ENCODE data around the gene CARM1.

CARM1 gene

DNA sequence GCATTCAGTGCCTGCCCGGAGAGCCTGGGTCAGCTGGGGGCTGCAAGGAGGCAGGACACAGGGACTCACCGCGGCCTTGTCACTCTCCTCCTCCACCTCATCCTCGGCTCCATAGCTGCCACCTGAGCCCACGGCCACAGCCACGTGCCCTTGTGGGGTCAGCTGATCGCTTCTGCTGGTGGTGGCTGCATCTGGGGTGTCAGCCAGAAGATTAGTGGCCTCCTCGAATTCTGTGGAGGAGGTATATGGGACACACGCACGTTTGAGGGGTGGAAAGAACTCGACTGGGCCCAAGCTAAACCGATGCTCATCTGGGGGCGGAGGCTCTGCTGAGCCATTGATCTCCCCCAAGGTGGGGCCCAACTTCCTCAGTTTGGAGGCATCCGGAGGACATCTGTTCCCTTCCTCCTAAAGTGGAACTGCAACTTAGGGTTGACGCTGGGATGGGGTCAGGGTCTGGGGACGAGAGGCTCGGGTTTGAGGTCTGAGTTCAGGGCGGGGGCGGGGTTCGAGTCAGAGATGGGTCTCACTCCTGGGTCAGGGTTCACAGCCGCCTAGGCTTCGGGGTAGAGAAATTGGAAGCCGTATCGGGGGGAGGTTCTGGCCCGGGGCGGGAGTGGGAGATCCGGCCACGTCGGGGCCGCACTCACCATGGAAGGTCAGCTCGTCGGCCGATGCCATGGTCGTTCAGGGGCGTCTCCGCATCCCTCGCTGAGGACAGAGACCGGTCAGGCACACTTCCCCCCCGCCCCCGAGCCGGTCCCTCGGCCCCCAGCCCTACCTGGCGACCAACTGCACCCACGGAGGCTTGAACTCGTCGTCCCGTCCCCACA is 56.6 kb downstream of the CARM1 start:
- DNase-seq (ENCODE audit: low spot score) (no peak), ATAC-seq (ENCODE audit: low read depth) (peak; percentile 17)
- Histone ChIP-seq H3K36me3 (ENCODE audit: low read depth) (peaks cover 19% of the 10 kb centered on the region), H3K4me3 (ENCODE audit: severe bottlenecking) (peak overlapping the region; percentile 64), H3K27ac (ENCODE audit: poor library complexity, severe bottlenecking) (peak overlapping the region; percentile 41), H3K4me1 (ENCODE audit: insufficient read depth, poor library complexity, severe bottlenecking) (peaks cover 3% of the 10 kb centered on the region), H3K9me3 (ENCODE audit: severe bottlenecking) (no peaks in the 10 kb centered on the region), H3K27me3 (ENCODE audit: insufficient read depth, poor library complexity, severe bottlenecking) (no peaks in the 10 kb centered on the region)
- TF ChIP-seq, protein P1, sequence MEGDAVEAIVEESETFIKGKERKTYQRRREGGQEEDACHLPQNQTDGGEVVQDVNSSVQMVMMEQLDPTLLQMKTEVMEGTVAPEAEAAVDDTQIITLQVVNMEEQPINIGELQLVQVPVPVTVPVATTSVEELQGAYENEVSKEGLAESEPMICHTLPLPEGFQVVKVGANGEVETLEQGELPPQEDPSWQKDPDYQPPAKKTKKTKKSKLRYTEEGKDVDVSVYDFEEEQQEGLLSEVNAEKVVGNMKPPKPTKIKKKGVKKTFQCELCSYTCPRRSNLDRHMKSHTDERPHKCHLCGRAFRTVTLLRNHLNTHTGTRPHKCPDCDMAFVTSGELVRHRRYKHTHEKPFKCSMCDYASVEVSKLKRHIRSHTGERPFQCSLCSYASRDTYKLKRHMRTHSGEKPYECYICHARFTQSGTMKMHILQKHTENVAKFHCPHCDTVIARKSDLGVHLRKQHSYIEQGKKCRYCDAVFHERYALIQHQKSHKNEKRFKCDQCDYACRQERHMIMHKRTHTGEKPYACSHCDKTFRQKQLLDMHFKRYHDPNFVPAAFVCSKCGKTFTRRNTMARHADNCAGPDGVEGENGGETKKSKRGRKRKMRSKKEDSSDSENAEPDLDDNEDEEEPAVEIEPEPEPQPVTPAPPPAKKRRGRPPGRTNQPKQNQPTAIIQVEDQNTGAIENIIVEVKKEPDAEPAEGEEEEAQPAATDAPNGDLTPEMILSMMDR (IDR thresholded peaks at IDR 0.05; ENCODE audit: poor library complexity, severe bottlenecking) = no peak

DNA sequence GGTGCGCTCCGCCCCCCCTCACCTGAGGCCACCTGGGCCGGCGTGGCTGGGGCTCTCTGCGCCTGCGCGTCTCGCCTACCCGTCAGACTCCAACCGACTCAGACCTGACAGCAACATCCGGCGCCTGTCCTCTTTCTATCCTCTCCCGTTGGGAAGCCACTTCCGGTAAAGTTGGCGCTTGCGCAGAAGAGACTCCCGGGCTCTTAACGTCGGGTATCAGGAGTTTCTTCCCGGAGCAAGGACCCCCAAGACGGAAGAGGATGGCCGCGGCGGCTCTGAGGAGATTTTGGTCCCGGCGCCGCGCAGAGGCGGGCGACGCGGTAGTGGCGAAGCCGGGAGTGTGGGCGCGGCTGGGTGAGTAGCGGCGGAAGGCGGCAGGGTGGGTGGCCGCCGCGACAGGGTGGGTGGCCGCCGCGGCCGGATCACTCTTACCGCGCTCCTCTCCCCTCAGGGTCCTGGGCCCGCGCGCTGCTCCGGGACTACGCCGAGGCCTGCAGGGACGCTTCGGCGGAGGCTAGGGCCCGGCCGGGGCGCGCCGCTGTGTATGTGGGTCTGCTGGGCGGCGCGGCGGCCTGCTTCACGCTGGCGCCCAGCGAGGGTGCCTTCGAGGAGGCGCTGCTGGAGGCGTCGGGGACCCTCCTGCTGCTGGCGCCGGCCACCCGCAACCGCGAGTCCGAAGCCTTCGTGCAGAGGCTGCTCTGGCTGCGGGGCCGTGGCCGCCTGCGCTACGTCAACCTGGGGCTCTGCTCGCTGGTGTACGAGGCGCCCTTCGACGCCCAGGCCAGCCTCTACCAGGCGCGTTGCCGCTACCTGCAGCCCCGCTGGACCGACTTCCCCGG is 57.4 kb downstream of the CARM1 start, which contains the start of the genes TIMM29 and YIPF2:
TSS of gene TIMM29 (plus strand) at position 249 of the 839 bp plus-strand sequence. CDS start at position 261, 12 bp downstream.
TSS of gene YIPF2 (minus strand) at position 77 of the 839 bp plus-strand sequence. CDS start 229 bp downstream, outside the sequence.
- Histone ChIP-seq H3K4me3 (ENCODE audit: severe bottlenecking) (peak within 1 kb of the TSS; percentile 64), H3K9me3 (ENCODE audit: severe bottlenecking) (no peaks in the 10 kb centered on the region), H3K27me3 (ENCODE audit: insufficient read depth, poor library complexity, severe bottlenecking) (no peaks in the 10 kb centered on the region), H3K27ac (ENCODE audit: poor library complexity, severe bottlenecking) (peak within 1 kb of the TSS; percentile 41), H3K4me1 (ENCODE audit: insufficient read depth, poor library complexity, severe bottlenecking) (peaks cover 3% of the 10 kb centered on the region), H3K36me3 (ENCODE audit: low read depth) (peaks cover 10% of the 10 kb centered on the region)
- DNase-seq (ENCODE audit: low spot score) = peak; percentile 98
- TF ChIP-seq, protein P1 (IDR thresholded peaks at IDR 0.05; ENCODE audit: poor library complexity, severe bottlenecking) = no peak
- peak; percentile 89 for ATAC-seq (ENCODE audit: low read depth)

DNA sequence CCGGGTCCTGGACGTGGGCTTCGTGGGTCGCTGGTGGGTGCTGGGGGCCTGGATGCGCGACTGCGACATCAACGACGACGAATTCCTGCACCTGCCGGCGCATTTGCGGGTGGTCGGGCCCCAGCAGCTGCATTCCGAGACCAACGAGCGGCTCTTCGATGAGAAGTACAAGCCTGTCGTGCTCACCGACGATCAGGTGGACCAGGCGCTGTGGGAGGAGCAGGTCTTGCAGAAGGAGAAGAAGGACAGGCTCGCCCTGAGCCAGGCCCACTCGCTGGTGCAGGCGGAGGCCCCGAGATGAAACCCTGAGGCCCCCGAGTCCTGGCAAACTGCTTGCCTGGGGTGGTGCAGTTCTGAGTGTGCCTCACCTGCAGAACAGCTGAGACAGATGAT is 58.0 kb downstream of the CARM1 start:
- no peaks in the 10 kb centered on the region for H3K9me3 ChIP-seq (ENCODE audit: severe bottlenecking)
- TF ChIP-seq, protein P1 (IDR thresholded peaks at IDR 0.05; ENCODE audit: poor library complexity, severe bottlenecking) = no peak
- H3K27ac ChIP-seq (ENCODE audit: poor library complexity, severe bottlenecking) = peak overlapping the region; percentile 41
- H3K4me3 ChIP-seq (ENCODE audit: severe bottlenecking) = peak overlapping the region; percentile 64
- H3K4me1 ChIP-seq (ENCODE audit: insufficient read depth, poor library complexity, severe bottlenecking) = peaks cover 3% of the 10 kb centered on the region
- H3K36me3 ChIP-seq (ENCODE audit: low read depth) = peaks cover 9% of the 10 kb centered on the region
- DNase-seq (ENCODE audit: low spot score) = no peak
- H3K27me3 ChIP-seq (ENCODE audit: insufficient read depth, poor library complexity, severe bottlenecking) = no peaks in the 10 kb centered on the region
- ATAC-seq (ENCODE audit: low read depth) = no peak

DNA sequence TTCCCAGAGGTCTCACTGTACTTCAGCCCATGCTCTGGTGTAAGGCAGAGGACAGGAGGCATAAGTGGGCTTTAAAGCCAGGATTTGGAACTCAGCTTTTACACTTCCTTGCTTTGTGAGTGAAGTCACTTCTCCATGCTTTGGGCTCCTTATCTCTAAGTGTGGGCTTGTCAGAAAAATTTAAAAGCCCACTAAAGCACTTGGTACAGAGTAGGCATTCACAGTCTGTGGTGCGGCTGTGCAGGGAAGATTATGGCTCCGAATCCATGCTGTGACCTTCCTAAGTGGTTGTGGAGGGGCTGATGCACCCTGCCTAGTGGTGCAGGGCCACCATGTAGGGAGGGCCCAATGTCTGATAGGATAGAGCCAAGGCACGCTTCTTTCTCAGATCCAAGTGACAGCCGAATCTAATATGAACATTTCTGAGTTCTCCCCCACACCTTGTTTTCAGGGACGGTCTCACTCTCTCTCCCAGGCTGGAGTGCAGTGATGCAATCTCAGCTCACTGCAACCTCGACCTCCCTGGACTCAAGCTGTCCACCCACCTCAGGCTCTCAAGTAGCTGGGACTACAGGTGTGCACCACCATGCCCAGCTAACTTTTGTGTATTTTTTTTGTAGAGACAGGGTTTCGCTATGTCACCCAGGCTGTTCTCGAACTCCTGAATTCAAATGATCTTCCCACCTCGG is 64.2 kb downstream of the CARM1 start:
- H3K4me1 ChIP-seq (ENCODE audit: insufficient read depth, poor library complexity, severe bottlenecking) = peaks cover 6% of the 10 kb centered on the region
- no peak for DNase-seq (ENCODE audit: low spot score)
- no peak for ATAC-seq (ENCODE audit: low read depth)
- no peak overlapping the region for H3K4me3 ChIP-seq (ENCODE audit: severe bottlenecking)
- no peaks in the 10 kb centered on the region for H3K9me3 ChIP-seq (ENCODE audit: severe bottlenecking)
- H3K27ac ChIP-seq (ENCODE audit: poor library complexity, severe bottlenecking) = no peak overlapping the region
- H3K36me3 ChIP-seq (ENCODE audit: low read depth) = peaks cover 4% of the 10 kb centered on the region; the same call in 1 of the 2 replicates
- TF ChIP-seq, protein P1 (IDR thresholded peaks at IDR 0.05; ENCODE audit: poor library complexity, severe bottlenecking) = no peak
- H3K27me3 ChIP-seq (ENCODE audit: insufficient read depth, poor library complexity, severe bottlenecking) = no peaks in the 10 kb centered on the region
